ENCODE measurements around the gene LPP.

GRCh38 chr3:188939814-188940572 lies 786.0 kb downstream of the LPP start:
- TF ChIP-seq CTCF (conservative IDR thresholded peaks at IDR 0.05; ENCODE audit: low read depth, low read length) (no peak), SMC3 (IDR thresholded peaks at IDR 0.05; ENCODE audit: low read depth, low read length) (no peak), POLR2A (IDR thresholded peaks at IDR 0.05; ENCODE audit: low read depth, low read length) (no peak), USF2 (IDR thresholded peaks at IDR 0.05; ENCODE audit: low read depth, low read length) (no peak), MAZ (IDR thresholded peaks at IDR 0.05; ENCODE audit: borderline replicate concordance, low read depth, low read length) (no peak), NFE2L2 (IDR thresholded peaks at IDR 0.05; ENCODE audit: low read depth, low read length) (no peak), BHLHE40 (IDR thresholded peaks at IDR 0.05; ENCODE audit: low read depth, low read length) (no peak), CHD1 (IDR thresholded peaks at IDR 0.05; ENCODE audit: low read depth, low read length) (no peak), RAD21 (IDR thresholded peaks at IDR 0.05; ENCODE audit: low read length) (no peak), RFX5 (IDR thresholded peaks at IDR 0.05; ENCODE audit: low read depth, low read length) (no peak)
